HG03460 (cell line): ENCODE results near the gene GRID1.

Experiments used
- ATAC-seq: cut with Tn5 transposase; IDR thresholded peaks from one replicate; pipeline ENCODE4 v1.9.1; 2021; ENCODE audit not compliant: unreplicated experiment

GRID1 gene

GRCh38 chr10:86370006-86370585, 3.5 kb upstream of the GRID1 start:
- ATAC-seq = no peak

GRCh38 chr10:86368987-86369386, 2.4 kb upstream of the GRID1 start:
- no peak for ATAC-seq

DNA sequence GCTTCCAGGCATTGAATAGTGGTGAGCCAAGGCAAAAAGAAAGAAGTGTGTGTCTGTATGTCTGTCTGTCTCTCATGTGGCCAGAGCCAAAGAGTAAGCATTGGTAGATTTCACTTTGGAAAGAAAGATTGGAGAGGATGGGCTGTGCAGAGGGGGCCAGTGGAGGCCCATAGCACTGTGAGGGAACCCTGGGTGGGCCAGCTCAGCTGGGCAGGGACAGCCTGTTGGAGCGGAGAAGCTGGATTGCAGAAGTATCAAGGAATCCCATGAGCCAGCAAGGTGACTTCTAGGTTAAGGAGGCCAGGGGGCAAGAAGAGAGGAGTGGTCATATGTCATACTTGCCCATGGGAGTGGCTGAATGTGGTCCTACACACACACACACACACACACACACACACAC, 1.5 kb upstream of the GRID1 start:
- no peak for ATAC-seq

DNA sequence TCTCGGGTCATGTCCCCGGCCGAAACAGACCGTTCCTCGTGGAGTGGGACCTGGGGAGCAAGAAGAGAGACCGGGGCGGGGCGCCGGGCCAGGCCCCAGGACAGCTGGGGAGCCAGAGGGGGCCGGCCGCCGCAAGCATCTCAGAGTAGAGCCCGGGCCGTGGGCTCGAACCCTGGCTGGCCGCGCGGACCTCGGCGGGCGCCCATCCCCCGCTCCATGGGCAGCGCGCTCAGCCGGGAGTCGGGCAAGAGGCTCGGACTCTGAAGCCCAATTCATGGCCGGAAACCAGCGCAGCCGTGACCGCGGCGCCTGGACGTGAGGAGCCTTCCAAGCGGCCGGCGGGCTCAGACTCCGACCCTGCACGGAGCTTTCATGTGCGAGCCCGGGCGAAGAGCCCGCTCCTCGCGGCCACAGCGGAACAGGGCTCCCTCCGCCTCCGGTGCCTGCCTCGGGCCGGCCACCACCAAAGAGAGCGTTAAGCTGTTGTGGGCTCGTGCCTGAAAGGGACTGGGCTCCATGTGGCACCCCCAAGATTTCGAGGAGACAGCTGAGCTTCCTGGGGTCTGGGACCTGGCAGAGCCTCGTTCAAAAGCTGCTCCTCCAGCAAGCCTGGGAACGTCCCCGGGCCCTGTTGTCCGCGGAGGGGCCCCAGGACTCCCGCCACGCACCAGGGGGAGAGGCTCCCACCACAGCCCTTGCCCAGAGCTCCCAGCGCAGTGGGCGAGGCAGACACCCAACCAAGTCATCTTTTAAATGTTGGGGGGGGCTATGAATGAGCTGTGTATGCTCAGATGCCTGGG, 757 bp upstream of the GRID1 start:
- ATAC-seq = no peak

DNA sequence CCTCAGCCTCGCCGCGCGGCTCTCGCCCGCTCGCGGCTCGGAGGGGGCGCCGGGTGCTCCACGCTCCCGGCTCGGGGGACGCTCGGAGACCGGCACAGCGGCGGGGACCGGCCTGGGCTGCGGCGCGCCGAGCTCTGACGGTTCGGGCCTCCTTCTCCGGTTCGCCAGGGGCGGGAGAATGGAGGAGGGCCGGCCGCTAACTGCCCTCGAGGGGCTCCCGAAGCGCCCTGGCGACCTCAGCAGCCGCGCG, 232 bp upstream of the GRID1 start:
- no peak for ATAC-seq

DNA sequence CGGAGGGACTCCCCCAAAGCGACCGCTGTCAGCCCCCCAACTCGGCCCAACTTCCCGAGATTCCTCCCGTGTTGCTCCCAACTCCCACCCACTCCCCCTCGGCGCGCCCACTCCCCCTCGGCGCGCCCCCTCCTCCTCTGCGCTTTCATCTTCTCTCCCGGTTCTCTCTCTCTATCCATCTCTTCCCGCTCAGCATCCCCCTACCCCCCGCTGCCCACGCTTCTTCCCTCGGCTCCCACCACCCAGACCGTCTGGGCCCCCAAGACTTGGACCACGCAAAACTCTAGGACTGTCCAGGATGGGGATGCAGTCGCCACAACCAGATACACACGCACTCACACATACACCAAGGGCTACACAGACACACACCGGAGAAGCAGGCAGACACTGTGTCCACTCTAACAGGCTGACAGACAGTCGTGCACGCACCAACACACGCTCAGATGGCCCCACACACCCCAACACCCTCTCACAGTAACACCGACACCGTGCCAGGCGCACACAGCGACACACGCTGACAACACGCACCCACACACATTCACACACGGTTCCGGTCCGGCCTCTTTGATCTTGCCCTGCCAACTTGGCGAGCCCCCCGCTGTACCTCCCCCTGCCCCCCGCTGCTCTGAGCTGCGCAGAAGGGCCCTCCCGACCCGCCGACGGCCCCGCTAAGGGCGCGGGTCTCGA, 1.1 kb downstream of the GRID1 start:
- no peak for ATAC-seq

- no peak for ATAC-seq
Measured at GRCh38 chr10:86364491-86365345, 1.9 kb downstream of the GRID1 start.

- no peak for ATAC-seq
Measured at GRCh38 chr10:86363833-86364490, 2.6 kb downstream of the GRID1 start.

GRCh38 chr10:86363184-86363832, 3.3 kb downstream of the GRID1 start:
- no peak for ATAC-seq

DNA sequence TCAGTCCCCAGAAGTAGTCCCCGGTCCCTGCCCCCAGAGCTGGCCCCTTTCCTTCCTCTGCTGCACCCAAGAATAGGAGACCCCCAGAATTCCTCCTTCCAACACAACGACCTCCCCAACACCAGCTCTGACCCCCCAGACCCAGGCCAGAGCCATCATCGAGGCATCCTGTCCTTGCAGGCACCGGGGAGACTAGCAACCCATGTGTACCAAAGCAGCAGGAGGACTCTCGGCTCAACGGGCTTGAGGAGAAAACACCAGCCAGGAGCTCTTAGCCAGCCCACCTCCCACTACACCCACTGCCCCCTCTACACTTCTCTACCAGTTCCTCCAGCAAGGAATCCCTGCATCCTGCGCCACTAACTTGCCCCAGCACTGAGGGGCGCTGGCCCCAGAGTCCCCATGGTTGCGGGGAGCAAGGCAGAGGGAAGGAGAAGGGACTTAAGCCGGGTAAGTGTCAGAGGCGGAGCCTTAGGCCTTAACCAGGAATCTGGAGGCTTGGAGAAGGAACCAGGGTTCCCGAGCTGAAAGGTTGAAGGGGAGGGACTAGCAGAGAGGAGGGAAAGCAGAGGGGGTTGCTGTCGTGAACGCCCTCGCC, 3.9 kb downstream of the GRID1 start:
- ATAC-seq = no peak

DNA sequence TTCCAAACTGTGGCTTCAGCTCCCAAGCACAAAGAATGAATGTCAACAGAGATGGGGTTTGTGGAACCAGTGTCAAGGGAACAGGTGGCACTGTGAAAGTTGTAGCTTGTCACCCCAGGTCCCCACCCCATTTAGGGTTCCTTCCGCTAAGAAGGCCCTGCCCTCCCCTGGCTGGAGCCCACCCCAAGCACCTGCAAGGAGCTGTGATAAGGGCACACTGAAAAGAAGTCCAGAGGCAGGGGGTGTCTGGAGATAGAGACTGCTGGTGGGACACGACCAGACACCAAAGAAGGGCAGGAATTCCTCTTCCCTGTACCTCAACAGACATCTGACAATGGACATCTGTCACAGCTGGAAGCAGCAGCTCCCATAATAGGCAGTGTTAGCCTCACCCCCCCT, 4.5 kb downstream of the GRID1 start:
- ATAC-seq = no peak

DNA sequence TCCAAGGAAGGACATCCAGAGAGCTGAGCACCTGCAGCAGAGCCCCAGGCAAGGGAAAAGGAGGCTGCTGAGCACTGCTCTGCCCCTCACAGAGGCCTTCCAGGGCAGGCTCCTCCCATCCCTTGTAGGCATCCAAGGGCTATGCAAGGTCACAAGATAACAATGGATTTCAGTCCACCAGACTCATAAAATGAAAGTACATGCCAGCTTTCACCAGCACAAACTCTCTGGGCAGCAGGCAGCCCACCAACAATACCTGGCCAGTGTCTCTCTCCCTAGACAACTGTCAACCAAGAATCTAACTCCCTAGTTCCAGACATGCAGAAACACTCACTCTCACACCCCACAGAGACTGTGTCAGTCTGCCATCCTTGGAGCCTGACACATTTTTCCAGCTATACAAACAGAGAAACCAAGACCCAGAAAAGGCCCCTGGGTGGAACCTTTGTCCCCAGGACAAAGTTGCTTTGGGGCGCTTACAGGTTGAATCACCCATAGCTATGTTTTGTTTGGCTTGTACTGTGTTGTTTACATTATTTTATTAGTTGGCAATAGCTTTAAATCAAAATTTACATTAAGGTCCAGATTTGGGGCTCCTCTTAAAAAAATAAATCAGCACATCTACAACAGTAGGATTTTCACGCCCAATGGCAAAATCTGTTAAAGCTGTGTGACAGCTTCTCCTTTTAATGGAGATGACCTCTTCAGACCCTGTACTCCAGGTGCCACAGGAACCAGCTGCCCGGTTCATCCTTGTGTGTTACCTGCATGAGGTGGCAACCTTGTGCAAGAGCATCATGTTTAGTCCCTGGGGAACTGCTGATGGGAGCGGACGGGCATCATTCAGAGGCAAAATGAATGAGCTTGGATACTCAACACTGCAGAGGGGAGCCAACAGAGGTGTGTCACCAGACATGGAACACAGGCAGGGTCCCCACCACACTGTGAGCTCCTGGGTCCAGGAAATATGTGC, 5.2 kb downstream of the GRID1 start:
- ATAC-seq = no peak

- no peak for ATAC-seq
Measured at GRCh38 chr10:86360657-86361056, 5.9 kb downstream of the GRID1 start.

DNA sequence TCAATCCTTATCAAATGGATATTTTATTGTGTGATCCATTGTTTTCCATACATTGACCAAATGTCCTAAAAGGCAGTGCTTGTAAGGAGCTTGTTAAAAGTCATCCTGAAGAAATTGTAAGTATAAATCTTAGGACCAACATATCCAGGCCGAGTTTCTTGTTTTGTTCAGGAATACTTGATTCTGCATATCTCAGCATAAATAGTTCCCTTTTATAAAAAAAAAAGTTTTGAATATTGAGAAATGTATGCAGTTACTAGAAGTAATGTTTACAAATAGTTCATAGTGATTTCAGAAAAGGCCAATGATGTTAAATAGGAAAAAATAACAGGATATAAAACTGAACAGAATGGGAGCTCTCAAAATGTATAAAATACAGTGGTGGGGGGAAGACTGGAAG, 6.6 kb downstream of the GRID1 start:
- ATAC-seq = no peak

DNA sequence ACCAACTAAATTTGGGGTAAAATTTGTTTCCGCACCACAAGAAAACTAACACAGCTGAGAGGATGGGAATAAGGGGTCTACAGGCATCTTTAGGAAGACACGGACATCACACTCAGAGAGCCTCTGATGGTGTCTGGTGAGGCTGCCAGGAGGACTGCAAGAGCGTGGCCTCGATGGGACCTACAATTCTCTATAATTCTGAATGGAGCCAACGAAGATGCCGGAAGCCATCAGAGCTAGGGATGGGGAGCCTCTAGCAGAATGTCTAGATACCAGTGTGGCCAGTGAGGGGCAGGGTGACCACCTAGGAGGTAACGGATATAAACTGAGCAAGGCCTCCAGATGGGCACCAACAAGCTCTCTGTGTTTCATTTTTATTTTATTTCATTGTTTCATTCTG, 7.5 kb downstream of the GRID1 start:
- no peak for ATAC-seq

DNA sequence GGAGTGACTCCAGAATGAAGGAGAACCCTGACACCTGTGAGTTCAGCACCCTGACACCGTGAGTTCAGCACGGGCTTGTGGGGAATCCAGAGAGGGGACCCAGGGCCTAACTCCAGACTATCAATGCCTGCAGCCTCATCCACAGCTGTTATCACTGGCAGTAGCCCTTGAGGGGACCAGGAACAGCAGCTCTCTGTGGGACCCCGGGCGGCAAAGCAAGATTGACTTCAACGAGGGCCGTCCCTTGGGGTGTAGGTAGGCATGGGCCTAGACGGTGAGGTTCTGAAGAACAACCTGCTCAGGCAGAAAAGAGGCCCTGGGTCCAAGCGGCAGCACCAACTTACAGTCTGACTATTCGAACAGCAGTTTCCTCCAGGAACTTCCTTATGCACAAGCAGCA, 8.9 kb downstream of the GRID1 start:
- ATAC-seq = no peak

GRCh38 chr10:86357041-86357440, 9.6 kb downstream of the GRID1 start:
- no peak for ATAC-seq

DNA sequence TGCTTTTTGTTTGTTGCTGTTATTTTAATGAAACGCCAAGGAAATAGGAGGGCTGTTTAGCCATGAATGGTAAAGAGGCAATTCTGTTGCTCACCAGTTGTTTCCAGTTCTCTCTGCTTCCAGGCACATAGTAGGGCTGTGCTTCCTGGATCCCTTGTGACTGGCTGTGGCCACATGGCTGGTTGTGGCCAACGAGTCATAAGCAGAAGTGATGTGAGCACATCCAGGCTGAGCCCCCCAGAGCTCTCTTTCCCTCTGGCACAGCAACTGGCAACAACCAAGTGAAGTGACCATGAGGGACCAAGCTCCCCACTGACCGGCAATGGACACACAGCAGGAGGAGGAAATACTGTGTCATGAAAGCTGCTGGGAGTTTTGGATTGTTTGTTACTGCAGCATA, 10.3 kb downstream of the GRID1 start:
- no peak for ATAC-seq

DNA sequence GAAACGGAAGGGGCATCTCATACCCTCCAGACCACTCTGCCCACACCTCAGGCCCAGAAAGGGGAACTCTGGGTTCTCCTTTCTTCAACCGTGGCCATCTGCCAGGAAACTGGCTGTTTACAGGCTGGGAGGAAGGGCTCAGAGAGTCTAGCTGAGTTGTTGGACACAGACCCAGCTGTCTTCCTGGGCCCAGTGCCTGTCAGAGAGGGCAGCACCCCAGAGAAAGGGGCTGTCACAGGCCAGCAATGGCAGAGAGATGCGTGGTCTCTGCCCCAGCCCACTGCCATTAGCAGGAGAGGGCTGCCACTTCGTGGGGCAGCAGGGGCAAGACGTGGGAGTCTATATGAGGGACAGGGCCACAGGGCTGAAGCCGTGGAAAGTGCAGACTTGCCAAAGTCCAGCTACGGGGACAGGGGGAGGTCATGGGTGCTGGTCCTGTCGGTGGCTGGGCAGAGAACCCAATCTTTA, 11.0 kb downstream of the GRID1 start:
- no peak for ATAC-seq
